Activated T-helper 1 cell treated with Interleukin-2 at 50 U/mL for 16 hours (primary cell): ENCODE data around the gene AP1B1.

Source experiments
- DNase-seq: peaks from one replicate; pipeline ENCODE4 v3.0.0-alpha.2; 2020; ENCODE audit warnings: low read depth

Gene AP1B1

GRCh38 chr22:29331658-29332300 is 56.6 kb downstream of the AP1B1 start:
- DNase-seq = no peak

GRCh38 chr22:29331213-29331612 is 57.2 kb downstream of the AP1B1 start:
- DNase-seq = no peak

GRCh38 chr22:29330753-29331152 is 57.6 kb downstream of the AP1B1 start:
- no peak for DNase-seq

- no peak for DNase-seq
Measured at GRCh38 chr22:29330291-29330690, 58.1 kb downstream of the AP1B1 start.

- no peak for DNase-seq
Measured at GRCh38 chr22:29329581-29329980, 58.8 kb downstream of the AP1B1 start.

- DNase-seq = no peak
Measured at GRCh38 chr22:29328566-29329500, 59.5 kb downstream of the AP1B1 start.

- no peak for DNase-seq
Measured at GRCh38 chr22:29328055-29328454, 60.3 kb downstream of the AP1B1 start.

GRCh38 chr22:29327089-29327764 is 61.1 kb downstream of the AP1B1 start:
- no peak for DNase-seq

GRCh38 chr22:29326481-29326880 is 61.9 kb downstream of the AP1B1 start:
- no peak for DNase-seq

GRCh38 chr22:29325785-29326315 is 62.5 kb downstream of the AP1B1 start:
- no peak for DNase-seq

GRCh38 chr22:29325356-29325755 is 63.0 kb downstream of the AP1B1 start:
- no peak for DNase-seq

GRCh38 chr22:29323641-29324040 is 64.7 kb downstream of the AP1B1 start:
- DNase-seq = no peak

GRCh38 chr22:29320546-29320945 is 67.8 kb downstream of the AP1B1 start:
- DNase-seq = no peak

GRCh38 chr22:29319072-29319471 is 69.3 kb downstream of the AP1B1 start:
- no peak for DNase-seq

GRCh38 chr22:29317827-29318454 is 70.4 kb downstream of the AP1B1 start:
- no peak for DNase-seq

- no peak for DNase-seq
Measured at GRCh38 chr22:29316141-29316828, 72.1 kb downstream of the AP1B1 start.

- no peak for DNase-seq
Measured at GRCh38 chr22:29315286-29316140, 72.9 kb downstream of the AP1B1 start, which contains the start of gene RASL10A. Gene RASL10A, minus strand, starts transcription at chr22:29315697. Its CDS starts 451 bp downstream, at chr22:29315246.

GRCh38 chr22:29314537-29315285 is 73.7 kb downstream of the AP1B1 start:
- no peak for DNase-seq
